PC-9 (cell line): Measurements from ENCODE around the gene SELENOH.

Experiments
- EZH2 ChIP-seq: fragments of 200-600 bp; sonication (generic); IDR thresholded peaks from 2 replicates; pipeline ENCODE4 v1.8.0; 2017; ENCODE audit warnings: antibody characterized with exemption, low read depth
- TF ChIP-seq, protein P1 (sequence below): fragments of 200-600 bp; sonication (generic); conservative IDR thresholded peaks from 2 replicates; pipeline ENCODE4 v1.6.1; 2017; ENCODE audit warnings: mixed run types, antibody characterized with exemption, mild to moderate bottlenecking, moderate library complexity

DNA sequence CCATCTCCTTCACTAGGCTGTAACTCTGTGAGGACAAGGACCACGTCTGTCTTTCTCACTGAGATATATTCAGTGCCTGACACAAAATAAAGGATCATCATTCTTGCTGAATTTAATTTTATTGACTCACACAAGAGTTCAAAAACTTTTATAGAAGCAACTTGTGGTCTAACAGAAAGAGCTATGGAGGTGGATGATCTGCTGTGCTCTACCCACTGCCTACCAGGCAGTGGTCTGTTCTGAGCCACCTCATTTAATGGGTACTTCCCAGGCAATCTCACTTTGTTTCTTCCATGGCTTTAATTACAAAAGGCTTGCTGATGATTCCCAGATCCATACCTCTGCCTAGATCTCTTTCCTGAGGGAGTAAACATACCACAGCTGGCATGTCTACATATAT is 5.6 kb downstream of the SELENOH start:
- TF ChIP-seq, protein P1, sequence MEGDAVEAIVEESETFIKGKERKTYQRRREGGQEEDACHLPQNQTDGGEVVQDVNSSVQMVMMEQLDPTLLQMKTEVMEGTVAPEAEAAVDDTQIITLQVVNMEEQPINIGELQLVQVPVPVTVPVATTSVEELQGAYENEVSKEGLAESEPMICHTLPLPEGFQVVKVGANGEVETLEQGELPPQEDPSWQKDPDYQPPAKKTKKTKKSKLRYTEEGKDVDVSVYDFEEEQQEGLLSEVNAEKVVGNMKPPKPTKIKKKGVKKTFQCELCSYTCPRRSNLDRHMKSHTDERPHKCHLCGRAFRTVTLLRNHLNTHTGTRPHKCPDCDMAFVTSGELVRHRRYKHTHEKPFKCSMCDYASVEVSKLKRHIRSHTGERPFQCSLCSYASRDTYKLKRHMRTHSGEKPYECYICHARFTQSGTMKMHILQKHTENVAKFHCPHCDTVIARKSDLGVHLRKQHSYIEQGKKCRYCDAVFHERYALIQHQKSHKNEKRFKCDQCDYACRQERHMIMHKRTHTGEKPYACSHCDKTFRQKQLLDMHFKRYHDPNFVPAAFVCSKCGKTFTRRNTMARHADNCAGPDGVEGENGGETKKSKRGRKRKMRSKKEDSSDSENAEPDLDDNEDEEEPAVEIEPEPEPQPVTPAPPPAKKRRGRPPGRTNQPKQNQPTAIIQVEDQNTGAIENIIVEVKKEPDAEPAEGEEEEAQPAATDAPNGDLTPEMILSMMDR: no peak
- TF ChIP-seq EZH2: no peak
